Ascending aorta (tissue), 2 donors: ENCODE results near the gene PCBP4. TPM values are rescaled to one million over a fixed set of nuclear protein-coding genes. Genes with fewer than 3 reads are reported as not detected.

ENCODE experiments used
- DNase-seq, 2 donors: peaks; one replicate each; pipeline ENCODE4 v3.0.0-alpha.2; 2019; ENCODE audit warnings: low spot score in 2 of 2
- H3K27ac ChIP-seq, 2 donors: fragments of 200-600 bp; sonication (generic); one replicate each; pipeline ENCODE4 v1.5.1; 2016 to 2017; ENCODE audit warnings: mild to moderate bottlenecking in 1 of 2
- H3K27me3 ChIP-seq: fragments of 200-600 bp; sonication (generic); one replicate; pipeline ENCODE4 v1.5.1; 2017
- H3K36me3 ChIP-seq, 2 donors: fragments of 200-600 bp; sonication (generic); one replicate each; pipeline ENCODE4 v1.5.1; 2016
- H3K4me1 ChIP-seq, 2 donors: fragments of 200-600 bp; sonication (generic); one replicate each; pipeline ENCODE4 v1.5.1; 2016 to 2017; ENCODE audit warnings: mild to moderate bottlenecking in 1 of 2
- H3K4me3 ChIP-seq, 2 donors: fragments of 200-600 bp; sonication (generic); one replicate each; pipeline ENCODE4 v1.5.1; 2016 to 2017; ENCODE audit warnings: mild to moderate bottlenecking in 1 of 2
- H3K9me3 ChIP-seq, 2 donors: fragments of 200-600 bp; sonication (generic); one replicate each; pipeline ENCODE4 v1.5.1; 2016
- CTCF ChIP-seq, 3 experiments: fragments of 200-600 bp in 2 of 3; fragments of 450-650 bp in 1 of 3; sonication (generic) in 2 of 3; IDR thresholded peaks; one replicate each; pipeline ENCODE4 v1.5.1; 2016 to 2019; ENCODE audit warnings: antibody characterized with exemption in 3 of 3, mild to moderate bottlenecking in 1 of 3, moderate library complexity in 1 of 3
- intact Hi-C: fragments of 100-400 bp; cut with DNase I; formaldehyde crosslinking; loops from one replicate; pipeline ENCODE4 v1.15.1; 2023
- total RNA-seq: library from RNA; depleted of rRNA; stranded (reverse); fragments of >200 nt; gene quantifications from one replicate; pipeline ENCODE4 v1.1.0, GENCODE V29; 2016

Gene PCBP4
- total RNA-seq = 256 TPM

- peak within 1 kb of the TSS; percentile 95 to 96 for H3K27ac ChIP-seq
- intact Hi-C loops = loop anchor here (1.0 to 10.0 kb wide), 3 partner anchors 11 to 1353 kb away; partner anchors contain the start of genes CISH, MAPKAPK3 and PARP3
- H3K9me3 ChIP-seq = no peaks in the 10 kb centered on the region
- DNase-seq = peak in 1 of 2 donors; percentile 89
- TF ChIP-seq CTCF (IDR thresholded peaks at IDR 0.05) = no peak
- H3K27me3 ChIP-seq = no peaks in the 10 kb centered on the region
- peaks cover 8 to 35% of the 10 kb centered on the region in 2 donors for H3K4me1 ChIP-seq
- no peaks in the 10 kb centered on the region for H3K36me3 ChIP-seq
- H3K4me3 ChIP-seq = peak within 1 kb of the TSS; percentile 87 to 90
Observed at GRCh38 chr3:51967384-51968169, at the start of gene PCBP4. TSS of gene PCBP4 (minus strand) at chr3:51967454. CDS start at chr3:51961240, 6,214 bp downstream.

- Histone ChIP-seq H3K27ac (peak overlapping the region in 1 of 2 donors; percentile 96), H3K27me3 (no peaks in the 10 kb centered on the region), H3K9me3 (no peaks in the 10 kb centered on the region), H3K36me3 (no peaks in the 10 kb centered on the region), H3K4me3 (no peak overlapping the region), H3K4me1 (peaks cover 12 to 43% of the 10 kb centered on the region in 2 donors)
- intact Hi-C loops = no loop called here
- TF ChIP-seq CTCF (IDR thresholded peaks at IDR 0.05) = no peak
- no peak for DNase-seq
Observed at GRCh38 chr3:52015438-52016228, 48.4 kb upstream of the PCBP4 start.

DNA sequence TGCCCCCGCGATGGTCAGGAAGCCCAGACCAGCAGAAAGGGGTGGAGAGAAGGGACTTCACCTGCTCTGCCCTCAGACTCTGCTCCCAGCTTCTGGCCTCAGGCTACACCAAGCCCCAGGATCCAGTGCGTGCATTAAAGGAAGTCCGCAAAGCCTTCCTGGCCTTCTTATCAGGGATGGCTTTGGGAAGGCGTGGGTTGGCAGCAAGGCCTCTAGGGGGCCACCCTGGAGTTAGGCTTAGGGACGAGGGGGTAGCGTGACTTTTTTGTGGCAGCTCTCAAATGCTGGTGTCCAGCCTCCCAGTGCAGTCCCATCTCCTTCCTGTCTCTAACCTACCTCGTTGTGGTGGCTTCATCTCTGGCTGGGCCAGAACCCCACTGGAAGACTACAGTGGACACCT is 47.4 kb upstream of the PCBP4 start:
- intact Hi-C loops = no loop called here
- DNase-seq = no peak
- TF ChIP-seq CTCF (IDR thresholded peaks at IDR 0.05) = peak in 1 of 3 experiments; percentile 15

GRCh38 chr3:52013802-52014598 is 46.7 kb upstream of the PCBP4 start:
- intact Hi-C loops = no loop called here

More for the DNA sequence above, 47.4 kb upstream of the PCBP4 start:
- peaks cover 5 to 34% of the 10 kb centered on the region in 2 donors for H3K4me1 ChIP-seq
- H3K27ac ChIP-seq = no peak overlapping the region
- H3K27me3 ChIP-seq = no peaks in the 10 kb centered on the region
- no peaks in the 10 kb centered on the region for H3K36me3 ChIP-seq
- H3K9me3 ChIP-seq = no peaks in the 10 kb centered on the region
- H3K4me3 ChIP-seq = no peak overlapping the region

More at GRCh38 chr3:52013802-52014598, 46.7 kb upstream of the PCBP4 start:
- Histone ChIP-seq H3K4me3 (no peak overlapping the region), H3K27me3 (no peaks in the 10 kb centered on the region), H3K27ac (no peak overlapping the region), H3K9me3 (no peaks in the 10 kb centered on the region), H3K4me1 (peaks cover 0 to 29% of the 10 kb centered on the region in 2 donors), H3K36me3 (no peaks in the 10 kb centered on the region)
- no peak for DNase-seq
- TF ChIP-seq CTCF (IDR thresholded peaks at IDR 0.05) = no peak
